Subcutaneous abdominal adipose tissue (tissue), 5 donors: Measurements from ENCODE around the gene ATP11C.

Experiments
- H3K27ac ChIP-seq: one replicate; pipeline ENCODE4 v1.7.0; 2013; ENCODE audit warnings: low read depth, mild to moderate bottlenecking, inconsistent platforms, low read length, moderate library complexity
- H3K27me3 ChIP-seq, 5 donors: one replicate each; pipeline ENCODE4 v1.7.0; 2013; ENCODE audit warnings: low read length in 5 of 5, inconsistent platforms in 1 of 5; ENCODE audit not compliant: control insufficient read depth in 5 of 5, insufficient read depth in 4 of 5
- H3K36me3 ChIP-seq, 5 donors: one replicate each; pipeline ENCODE4 v1.7.0; 2013; ENCODE audit warnings: low read length in 5 of 5; ENCODE audit not compliant: control insufficient read depth in 5 of 5, insufficient read depth in 5 of 5
- H3K4me1 ChIP-seq, 5 donors: one replicate each; pipeline ENCODE4 v1.7.0; 2013; ENCODE audit warnings: low read length in 5 of 5, mild to moderate bottlenecking in 3 of 5, moderate library complexity in 1 of 5; ENCODE audit not compliant: control insufficient read depth in 5 of 5, insufficient read depth in 5 of 5
- H3K4me3 ChIP-seq, 5 donors: one replicate each; pipeline ENCODE4 v1.7.0; 2013; ENCODE audit warnings: low read length in 5 of 5, low read depth in 1 of 5
- H3K9ac ChIP-seq, 5 donors: one replicate each; pipeline ENCODE4 v1.7.0; 2013; ENCODE audit warnings: low read length in 5 of 5, mild to moderate bottlenecking in 4 of 5, moderate library complexity in 3 of 5
- H3K9me3 ChIP-seq, 5 donors: one replicate each; pipeline ENCODE4 v1.7.0; 2013; ENCODE audit warnings: low read length in 5 of 5; ENCODE audit not compliant: control insufficient read depth in 5 of 5
- donor health status: healthy.
- donor health status: healthy.
- donor health status: healthy.
- donor health status: healthy.
- donor health status: healthy.

The ATP11C gene

GRCh38 chrX:139762400-139763183, 170.3 kb downstream of the ATP11C start:
- peaks cover 0 to 6% (median 2%) of the 10 kb centered on the region in 5 donors for H3K36me3 ChIP-seq
- H3K27me3 ChIP-seq, result no peaks in the 10 kb centered on the region
- H3K27ac ChIP-seq, result no peak overlapping the region
- H3K4me1 ChIP-seq, result no peaks in the 10 kb centered on the region
- H3K4me3 ChIP-seq, result no peak overlapping the region
- H3K9me3 ChIP-seq, result no peaks in the 10 kb centered on the region
- no peak overlapping the region for H3K9ac ChIP-seq

- Histone ChIP-seq H3K4me3 (no peak overlapping the region), H3K9me3 (peaks cover 0 to 5% (median 3%) of the 10 kb centered on the region in 5 donors), H3K9ac (no peak overlapping the region), H3K36me3 (peaks cover 0 to 9% (median 0%) of the 10 kb centered on the region in 5 donors), H3K27ac (no peak overlapping the region), H3K4me1 (no peaks in the 10 kb centered on the region), H3K27me3 (no peaks in the 10 kb centered on the region)
Measured at GRCh38 chrX:139759637-139760036, 173.2 kb downstream of the ATP11C start.

GRCh38 chrX:139758809-139759208, 174.0 kb downstream of the ATP11C start:
- no peak overlapping the region for H3K4me3 ChIP-seq
- H3K36me3 ChIP-seq, result peaks cover 0 to 9% (median 0%) of the 10 kb centered on the region in 5 donors
- no peak overlapping the region for H3K27ac ChIP-seq
- H3K9me3 ChIP-seq, result peaks cover 3 to 12% (median 6%) of the 10 kb centered on the region in 5 donors
- no peaks in the 10 kb centered on the region for H3K27me3 ChIP-seq
- H3K9ac ChIP-seq, result no peak overlapping the region
- no peaks in the 10 kb centered on the region for H3K4me1 ChIP-seq

GRCh38 chrX:139758250-139758649, 174.6 kb downstream of the ATP11C start:
- Histone ChIP-seq H3K36me3 (peaks cover 0 to 9% (median 0%) of the 10 kb centered on the region in 5 donors), H3K27me3 (no peaks in the 10 kb centered on the region), H3K9me3 (peaks cover 3 to 15% (median 6%) of the 10 kb centered on the region in 5 donors), H3K9ac (no peak overlapping the region), H3K4me1 (no peaks in the 10 kb centered on the region), H3K4me3 (no peak overlapping the region), H3K27ac (no peak overlapping the region)

GRCh38 chrX:139751053-139751452, 181.8 kb downstream of the ATP11C start:
- Histone ChIP-seq H3K9me3 (peaks cover 3 to 15% (median 9%) of the 10 kb centered on the region in 5 donors), H3K4me3 (no peak overlapping the region), H3K27me3 (peaks cover 0 to 4% (median 0%) of the 10 kb centered on the region in 5 donors), H3K4me1 (no peaks in the 10 kb centered on the region), H3K36me3 (peaks cover 0 to 10% (median 0%) of the 10 kb centered on the region in 5 donors), H3K9ac (no peak overlapping the region), H3K27ac (no peak overlapping the region)

- no peaks in the 10 kb centered on the region for H3K4me1 ChIP-seq
- peaks cover 0 to 10% (median 0%) of the 10 kb centered on the region in 5 donors for H3K36me3 ChIP-seq
- H3K27ac ChIP-seq, result no peak overlapping the region
- peaks cover 0 to 4% (median 0%) of the 10 kb centered on the region in 5 donors for H3K27me3 ChIP-seq
- no peak overlapping the region for H3K9ac ChIP-seq
- peaks cover 3 to 15% (median 9%) of the 10 kb centered on the region in 5 donors for H3K9me3 ChIP-seq
- no peak overlapping the region for H3K4me3 ChIP-seq
Measured at GRCh38 chrX:139750390-139750789, 182.5 kb downstream of the ATP11C start.

- Histone ChIP-seq H3K27me3 (no peaks in the 10 kb centered on the region), H3K4me1 (no peaks in the 10 kb centered on the region), H3K9me3 (no peaks in the 10 kb centered on the region), H3K36me3 (peaks cover 0 to 10% (median 3%) of the 10 kb centered on the region in 5 donors), H3K9ac (no peak overlapping the region), H3K27ac (no peak overlapping the region), H3K4me3 (no peak overlapping the region)
Measured at GRCh38 chrX:139739138-139739537, 193.7 kb downstream of the ATP11C start.

- Histone ChIP-seq H3K4me3 (no peak overlapping the region), H3K4me1 (no peaks in the 10 kb centered on the region), H3K36me3 (peaks cover 0 to 10% (median 3%) of the 10 kb centered on the region in 5 donors), H3K27me3 (no peaks in the 10 kb centered on the region), H3K9me3 (no peaks in the 10 kb centered on the region), H3K9ac (no peak overlapping the region), H3K27ac (no peak overlapping the region)
Measured at GRCh38 chrX:139738581-139738980, 194.3 kb downstream of the ATP11C start.

GRCh38 chrX:139736151-139736550, 196.7 kb downstream of the ATP11C start:
- Histone ChIP-seq H3K4me1 (no peaks in the 10 kb centered on the region), H3K9me3 (no peaks in the 10 kb centered on the region), H3K27ac (no peak overlapping the region), H3K27me3 (no peaks in the 10 kb centered on the region), H3K4me3 (no peak overlapping the region), H3K36me3 (peaks cover 0 to 8% (median 3%) of the 10 kb centered on the region in 5 donors), H3K9ac (no peak overlapping the region)

GRCh38 chrX:139734996-139735395, 197.9 kb downstream of the ATP11C start:
- Histone ChIP-seq H3K27ac (no peak overlapping the region), H3K4me3 (no peak overlapping the region), H3K4me1 (no peaks in the 10 kb centered on the region), H3K27me3 (no peaks in the 10 kb centered on the region), H3K36me3 (peaks cover 0 to 8% (median 3%) of the 10 kb centered on the region in 5 donors), H3K9ac (no peak overlapping the region), H3K9me3 (no peaks in the 10 kb centered on the region)
